Metanephros (tissue), 2 donors: ENCODE data around the gene SPECC1. TPM values are rescaled to one million over a fixed set of nuclear protein-coding genes. Genes with fewer than 3 reads are reported as not detected.

ENCODE experiments used
- small RNA-seq: library from RNA; depleted of rRNA; stranded (forward); fragments of <200 nt; gene quantifications from one replicate; pipeline ENCODE3, GENCODE V24; 2014; ENCODE audit warnings: low replicate concordance
- total RNA-seq: library from RNA; depleted of rRNA; stranded (reverse); fragments of >200 nt; gene quantifications from one replicate; pipeline ENCODE4 v1.2.3, GENCODE V29; 2014

The SPECC1 gene, protein sequence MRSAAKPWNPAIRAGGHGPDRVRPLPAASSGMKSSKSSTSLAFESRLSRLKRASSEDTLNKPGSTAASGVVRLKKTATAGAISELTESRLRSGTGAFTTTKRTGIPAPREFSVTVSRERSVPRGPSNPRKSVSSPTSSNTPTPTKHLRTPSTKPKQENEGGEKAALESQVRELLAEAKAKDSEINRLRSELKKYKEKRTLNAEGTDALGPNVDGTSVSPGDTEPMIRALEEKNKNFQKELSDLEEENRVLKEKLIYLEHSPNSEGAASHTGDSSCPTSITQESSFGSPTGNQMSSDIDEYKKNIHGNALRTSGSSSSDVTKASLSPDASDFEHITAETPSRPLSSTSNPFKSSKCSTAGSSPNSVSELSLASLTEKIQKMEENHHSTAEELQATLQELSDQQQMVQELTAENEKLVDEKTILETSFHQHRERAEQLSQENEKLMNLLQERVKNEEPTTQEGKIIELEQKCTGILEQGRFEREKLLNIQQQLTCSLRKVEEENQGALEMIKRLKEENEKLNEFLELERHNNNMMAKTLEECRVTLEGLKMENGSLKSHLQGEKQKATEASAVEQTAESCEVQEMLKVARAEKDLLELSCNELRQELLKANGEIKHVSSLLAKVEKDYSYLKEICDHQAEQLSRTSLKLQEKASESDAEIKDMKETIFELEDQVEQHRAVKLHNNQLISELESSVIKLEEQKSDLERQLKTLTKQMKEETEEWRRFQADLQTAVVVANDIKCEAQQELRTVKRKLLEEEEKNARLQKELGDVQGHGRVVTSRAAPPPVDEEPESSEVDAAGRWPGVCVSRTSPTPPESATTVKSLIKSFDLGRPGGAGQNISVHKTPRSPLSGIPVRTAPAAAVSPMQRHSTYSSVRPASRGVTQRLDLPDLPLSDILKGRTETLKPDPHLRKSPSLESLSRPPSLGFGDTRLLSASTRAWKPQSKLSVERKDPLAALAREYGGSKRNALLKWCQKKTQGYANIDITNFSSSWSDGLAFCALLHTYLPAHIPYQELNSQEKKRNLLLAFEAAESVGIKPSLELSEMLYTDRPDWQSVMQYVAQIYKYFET
- total RNA-seq: 24.8 TPM

DNA sequence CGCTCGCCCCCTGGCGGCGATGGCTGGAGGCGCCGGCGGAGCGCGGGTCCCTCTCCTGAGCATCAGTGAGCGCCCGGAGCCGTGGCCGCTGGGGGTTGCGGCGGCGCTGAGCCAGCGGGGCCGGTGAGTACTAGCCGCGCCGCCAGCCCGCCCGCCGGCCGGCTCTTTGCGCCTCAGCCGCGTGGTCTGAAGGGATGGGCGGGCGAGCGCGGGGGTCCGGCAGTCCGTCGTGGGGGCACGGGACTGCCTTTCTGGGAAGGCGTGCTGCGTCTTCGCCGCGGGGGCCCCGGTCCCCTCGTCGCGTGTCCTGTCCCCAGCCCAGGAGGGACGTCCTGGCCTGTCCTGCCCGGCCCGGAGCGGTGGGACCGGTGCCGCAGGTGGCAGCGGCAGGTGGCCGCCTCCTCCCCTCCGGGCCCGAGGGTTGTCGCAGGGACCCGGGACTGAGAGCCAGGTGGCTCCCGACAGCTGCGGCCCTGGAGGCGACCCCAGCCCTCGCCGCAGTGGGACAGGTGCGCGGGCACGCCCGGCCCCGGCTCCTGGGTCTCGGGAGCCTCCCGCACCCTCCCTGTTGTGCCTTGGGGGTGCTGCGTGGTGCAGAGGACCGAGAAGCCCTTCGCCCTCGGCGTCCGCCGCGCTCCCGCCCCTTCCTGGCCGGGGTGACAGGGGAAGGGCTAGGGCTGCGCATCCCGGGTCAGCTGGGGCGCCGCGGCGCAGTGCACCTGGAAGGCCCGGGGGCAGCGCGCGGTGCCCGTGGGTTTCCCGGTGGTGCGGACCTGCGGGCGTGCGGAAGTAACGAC lies at the start of gene SPECC1:
SPECC1 (plus strand) TSS at position 58 of the 797 bp plus-strand sequence. CDS start 87,293 bp downstream, outside the sequence.

DNA sequence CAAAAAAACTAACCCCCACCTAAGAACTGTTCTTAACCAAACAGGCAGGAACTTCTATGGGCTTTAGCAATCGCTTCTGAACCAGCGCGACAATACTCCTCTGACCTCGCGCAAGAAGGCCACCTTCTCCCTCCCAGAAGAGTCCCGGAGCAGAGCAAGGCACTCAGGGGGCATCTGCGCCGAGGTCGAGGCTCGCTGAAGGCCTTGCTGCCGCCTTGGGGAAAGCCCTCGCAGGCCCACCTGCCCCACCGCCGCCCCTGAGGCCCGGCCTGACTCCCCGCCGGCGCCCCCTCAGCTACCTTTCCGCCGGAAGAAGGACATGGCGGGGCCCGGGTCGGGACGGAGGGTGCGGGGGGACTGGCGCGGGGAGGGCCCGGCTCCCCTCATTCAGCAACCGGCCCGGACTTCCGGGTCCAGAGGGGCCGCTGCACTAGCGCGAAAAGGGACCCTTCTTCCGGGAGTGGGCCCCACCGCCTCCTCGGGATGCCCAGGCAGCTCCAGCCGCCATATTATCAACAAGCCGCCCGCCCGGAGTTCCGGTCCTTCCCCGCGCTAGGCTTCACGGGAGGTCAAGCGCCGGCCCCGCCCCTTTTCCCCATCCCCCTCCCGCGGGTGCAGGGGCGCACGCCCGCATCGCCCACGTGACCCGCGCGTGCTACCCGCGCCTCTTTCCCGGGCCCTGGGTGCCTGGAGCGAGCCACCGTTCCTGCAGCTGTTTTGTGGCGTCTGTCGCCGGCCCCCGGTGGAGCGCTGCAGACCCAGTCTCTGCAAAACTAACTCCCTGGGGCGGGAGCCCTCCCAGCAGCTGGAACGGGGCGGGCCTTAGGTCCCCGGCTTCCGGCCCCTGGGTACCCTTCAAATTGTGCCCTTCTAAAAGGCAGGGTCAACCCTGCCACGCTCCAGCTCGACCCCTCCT lies 31.6 kb upstream of the SPECC1 start, which contains the start of gene AKAP10:
AKAP10 (minus strand) TSS at position 536 of the 916 bp plus-strand sequence; CDS start at position 387, 149 bp downstream.

Small RNAs within 50 kb of the gene (small RNA-seq; reads per million reads assigned to genes)
- gene AC008088.1 (not detected), gene RNU6-1057P (not detected), gene RNU6-258P (not detected), gene RNU6-467P (not detected)

Other genes starting within 250 kb of the SPECC1 start
- gene ULK2, start 141.4 kb upstream of the SPECC1 start, total RNA-seq: 26.6 TPM
- 34.2 TPM for gene AKAP10, start 31.5 kb upstream of the SPECC1 start, total RNA-seq